Caco-2 (cell line): ENCODE data around the gene ERC2. TPM values are rescaled to one million over a fixed set of nuclear protein-coding genes. Genes with fewer than 3 reads are reported as not detected.

Experiments used
- BruUV-seq: library from RNA; stranded (reverse); fragments of 400-500 nt; replicated peaks from 2 replicates; lab custom pipeline; 2021; lab: Mats Ljungman, UMichigan
- CTCF ChIA-PET: fragments of 300-600 bp; sonication (Branson Sonifier 250); formaldehyde crosslinking; loops from one replicate; lab custom pipeline; 2022; ENCODE audit warnings: antibody characterized with exemption; lab: Charles Lee
- POLR2A ChIA-PET: fragments of 300-600 bp; sonication (Branson Sonifier 250); formaldehyde crosslinking; loops from one replicate; lab custom pipeline; 2022; ENCODE audit warnings: antibody characterized with exemption; lab: Charles Lee
- DNase-seq, 2 experiments: peaks; one replicate each; pipeline versions ENCODE4 v3.0.0 to v3.0.0-alpha.2; 2020 to 2022
- H3K27me3 ChIP-seq: replicated peaks from 2 replicates; pipeline ENCODE4 v1.6.0; 2011; ENCODE audit warnings: low read length; ENCODE audit not compliant: control insufficient read depth, insufficient read depth
- H3K36me3 ChIP-seq: 2 replicates; pipeline ENCODE4 v1.5.1; 2011; ENCODE audit warnings: low read length; ENCODE audit not compliant: control insufficient read depth, insufficient read depth
- H3K4me1 ChIP-seq: fragments of 250-450 bp; sonication (Bioruptor Pico); 2 replicates; pipeline ENCODE4 v1.5.1; 2020; ENCODE audit warnings: mild to moderate bottlenecking
- H3K4me3 ChIP-seq: 2 replicates; pipeline ENCODE4 v1.5.1; 2011; ENCODE audit warnings: low read depth, mild to moderate bottlenecking, control low read depth, low read length
- H3K9me3 ChIP-seq: fragments of 250-450 bp; sonication (Bioruptor Pico); 2 replicates; pipeline ENCODE4 v1.5.1; 2020; ENCODE audit warnings: mild to moderate bottlenecking, moderate library complexity
- H3K27ac Mint-ChIP-seq: one replicate; pipeline ENCODE4 v1.8.0; 2022; ENCODE audit warnings: mixed read lengths; ENCODE audit not compliant: unreplicated experiment
- H3K27me3 Mint-ChIP-seq: one replicate; pipeline ENCODE4 v1.8.0; 2022; ENCODE audit warnings: mixed read lengths; ENCODE audit not compliant: insufficient read depth, unreplicated experiment
- H3K36me3 Mint-ChIP-seq: one replicate; pipeline ENCODE4 v1.8.0; 2022; ENCODE audit warnings: mild to moderate bottlenecking, mixed read lengths; ENCODE audit not compliant: insufficient read depth, unreplicated experiment
- H3K4me1 Mint-ChIP-seq: one replicate; pipeline ENCODE4 v1.8.0; 2022; ENCODE audit warnings: low read depth, mixed read lengths; ENCODE audit not compliant: unreplicated experiment
- H3K4me3 Mint-ChIP-seq: one replicate; pipeline ENCODE4 v1.8.0; 2022; ENCODE audit warnings: mild to moderate bottlenecking, moderate library complexity, mixed read lengths; ENCODE audit not compliant: unreplicated experiment
- H3K9me3 Mint-ChIP-seq: one replicate; pipeline ENCODE4 v1.8.0; 2022; ENCODE audit warnings: mixed read lengths; ENCODE audit not compliant: unreplicated experiment
- intact Hi-C: fragments of 100-400 bp; cut with micrococcal nuclease; formaldehyde crosslinking; loops from one replicate; pipeline ENCODE4 v1.10.0; 2022; ENCODE audit not compliant: unreplicated experiment
- total RNA-seq: library from RNA; stranded (reverse); gene quantifications from 2 replicates; pipeline ENCODE4 v1.2.3, GENCODE V29; 2022
- TF ChIP-seq, protein P1 (sequence below), 2 experiments: fragments of 200-600 bp in 1 of 2; IDR thresholded peaks; 1 replicate in 1 of 2; 2 replicates in 1 of 2; pipeline versions ENCODE4 v1.5.1 to v1.8.0; 2011 to 2022; ENCODE audit warnings: antibody characterized with exemption in 1 of 2, control low read depth in 1 of 2, inconsistent platforms in 1 of 2, low read depth in 1 of 2, low read length in 1 of 2, mild to moderate bottlenecking in 1 of 2, moderate library complexity in 1 of 2; ENCODE audit not compliant: insufficient read depth in 1 of 2, severe bottlenecking in 1 of 2, unreplicated experiment in 1 of 2

ERC2 gene
- total RNA-seq, 1 experiment from 2014 or later, result 0.54 TPM

DNA sequence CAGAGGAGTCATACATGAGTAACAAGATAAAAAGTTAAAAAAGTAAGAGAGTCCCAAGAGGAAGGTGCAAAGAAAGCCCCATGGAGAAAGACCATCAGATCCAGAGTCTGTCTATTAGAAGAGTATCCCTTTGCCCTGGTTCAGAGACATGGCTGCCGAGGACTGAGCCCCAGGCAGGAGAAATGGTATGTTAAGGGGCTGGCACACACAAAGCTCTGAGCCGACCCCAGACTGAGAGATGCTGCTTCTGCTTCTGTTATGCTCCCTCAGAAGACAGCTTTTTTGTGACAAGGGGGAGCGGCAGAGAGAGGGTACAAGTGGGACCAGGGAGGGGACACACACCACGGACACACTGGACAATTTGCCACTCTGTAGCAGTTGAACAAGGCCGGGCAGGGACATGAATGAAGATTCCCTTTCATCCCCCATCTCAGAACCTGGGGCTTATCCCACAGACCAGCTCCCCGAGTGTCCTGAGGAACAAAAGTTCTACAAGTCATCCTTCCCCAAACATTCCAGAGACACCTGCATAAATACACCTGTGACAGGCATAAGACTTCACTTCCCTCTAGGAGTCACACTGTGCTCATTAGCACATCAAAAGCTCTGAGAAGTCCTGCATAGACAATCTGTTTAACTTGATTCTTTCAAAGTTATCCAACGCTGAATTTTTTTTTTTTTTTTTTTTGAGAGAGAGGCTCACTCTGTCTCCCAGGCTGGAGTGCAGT is 819.5 kb downstream of the ERC2 start:
- ChIA-PET POLR2A (no interaction called here), CTCF (interaction anchor here (0.7 kb wide), 1 partner anchor 223 kb away, joined by 3 read pairs; no protein-coding TSS in a partner anchor)
- Mint-ChIP-seq H3K27me3 (peaks cover 9% of the 10 kb centered on the region), H3K9me3 (no peaks in the 10 kb centered on the region), H3K4me3 (no peak overlapping the region), H3K4me1 (peaks cover 6% of the 10 kb centered on the region), H3K27ac (no peak overlapping the region), H3K36me3 (no peaks in the 10 kb centered on the region)
- Histone ChIP-seq H3K9me3 (no peaks in the 10 kb centered on the region), H3K27me3 (no peaks in the 10 kb centered on the region), H3K4me1 (no peaks in the 10 kb centered on the region), H3K4me3 (no peak overlapping the region), H3K36me3 (no peaks in the 10 kb centered on the region)
- no TSS peak for BruUV-seq
- intact Hi-C loops, result no loop called here
- TF ChIP-seq, protein P1, sequence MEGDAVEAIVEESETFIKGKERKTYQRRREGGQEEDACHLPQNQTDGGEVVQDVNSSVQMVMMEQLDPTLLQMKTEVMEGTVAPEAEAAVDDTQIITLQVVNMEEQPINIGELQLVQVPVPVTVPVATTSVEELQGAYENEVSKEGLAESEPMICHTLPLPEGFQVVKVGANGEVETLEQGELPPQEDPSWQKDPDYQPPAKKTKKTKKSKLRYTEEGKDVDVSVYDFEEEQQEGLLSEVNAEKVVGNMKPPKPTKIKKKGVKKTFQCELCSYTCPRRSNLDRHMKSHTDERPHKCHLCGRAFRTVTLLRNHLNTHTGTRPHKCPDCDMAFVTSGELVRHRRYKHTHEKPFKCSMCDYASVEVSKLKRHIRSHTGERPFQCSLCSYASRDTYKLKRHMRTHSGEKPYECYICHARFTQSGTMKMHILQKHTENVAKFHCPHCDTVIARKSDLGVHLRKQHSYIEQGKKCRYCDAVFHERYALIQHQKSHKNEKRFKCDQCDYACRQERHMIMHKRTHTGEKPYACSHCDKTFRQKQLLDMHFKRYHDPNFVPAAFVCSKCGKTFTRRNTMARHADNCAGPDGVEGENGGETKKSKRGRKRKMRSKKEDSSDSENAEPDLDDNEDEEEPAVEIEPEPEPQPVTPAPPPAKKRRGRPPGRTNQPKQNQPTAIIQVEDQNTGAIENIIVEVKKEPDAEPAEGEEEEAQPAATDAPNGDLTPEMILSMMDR (IDR thresholded peaks at IDR 0.05; ENCODE audit: insufficient read depth in 1 of 2, low read depth in 1 of 2, low read length in 1 of 2, severe bottlenecking in 1 of 2, unreplicated experiment in 1 of 2), result no peak
- no peak for DNase-seq

DNA sequence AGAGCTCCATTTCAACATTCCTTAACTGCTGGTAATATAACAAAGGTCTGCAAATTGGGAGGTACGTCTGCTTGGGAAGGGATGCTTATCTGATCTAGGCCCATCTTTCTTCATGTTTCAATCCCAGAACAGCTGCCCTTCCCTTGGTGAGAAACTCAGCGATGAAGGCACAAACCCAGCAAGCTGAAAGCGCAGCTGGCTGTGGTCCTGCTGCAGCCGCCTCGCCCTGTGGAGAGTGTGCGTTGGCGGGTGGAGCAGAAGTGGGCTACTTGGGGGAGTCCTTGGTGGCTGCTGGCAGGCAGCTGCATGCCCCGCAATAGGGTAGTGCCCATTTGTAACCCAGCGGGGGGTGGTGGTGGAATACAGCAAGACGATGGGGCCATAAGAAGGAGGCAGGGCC is 820.6 kb downstream of the ERC2 start:
- ChIA-PET POLR2A (no interaction called here), CTCF (no interaction called here)
- intact Hi-C loops, result no loop called here
- TF ChIP-seq, protein P1 (IDR thresholded peaks at IDR 0.05; ENCODE audit: insufficient read depth in 1 of 2, low read depth in 1 of 2, low read length in 1 of 2, severe bottlenecking in 1 of 2, unreplicated experiment in 1 of 2), result no peak
- Histone ChIP-seq H3K4me3 (no peak overlapping the region), H3K36me3 (no peaks in the 10 kb centered on the region), H3K27me3 (no peaks in the 10 kb centered on the region), H3K4me1 (no peaks in the 10 kb centered on the region), H3K9me3 (no peaks in the 10 kb centered on the region)
- no peak overlapping the region for H3K4me3 Mint-ChIP-seq
- H3K27me3 Mint-ChIP-seq, result peaks cover 9% of the 10 kb centered on the region
- H3K36me3 Mint-ChIP-seq, result no peaks in the 10 kb centered on the region
- DNase-seq, result no peak
- BruUV-seq, result no TSS peak
- no peak overlapping the region for H3K27ac Mint-ChIP-seq
- H3K4me1 Mint-ChIP-seq, result peaks cover 6% of the 10 kb centered on the region
- no peaks in the 10 kb centered on the region for H3K9me3 Mint-ChIP-seq

DNA sequence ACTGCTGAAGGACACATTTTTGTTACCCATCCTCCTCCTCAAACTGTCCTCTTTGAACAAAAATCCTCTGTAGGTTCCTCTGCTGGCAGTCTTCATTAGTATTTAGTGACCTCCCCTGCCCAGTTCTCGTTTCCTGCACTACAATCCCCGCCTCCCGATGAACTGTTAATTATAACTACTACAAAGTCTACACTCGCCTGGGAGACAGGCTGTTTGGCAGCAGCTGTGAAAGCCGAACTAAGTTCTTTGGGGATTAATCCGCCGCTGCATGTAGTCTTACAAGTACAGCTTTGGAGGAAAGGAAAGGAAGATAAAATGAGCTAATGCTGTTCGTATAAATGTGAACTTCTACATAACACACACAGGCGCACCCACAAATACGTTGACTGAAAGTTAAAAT is 821.2 kb downstream of the ERC2 start:
- Mint-ChIP-seq H3K27me3 (peaks cover 9% of the 10 kb centered on the region), H3K9me3 (no peaks in the 10 kb centered on the region), H3K36me3 (no peaks in the 10 kb centered on the region), H3K4me1 (peaks cover 6% of the 10 kb centered on the region), H3K27ac (no peak overlapping the region), H3K4me3 (no peak overlapping the region)
- Histone ChIP-seq H3K36me3 (no peaks in the 10 kb centered on the region), H3K4me3 (no peak overlapping the region), H3K27me3 (no peaks in the 10 kb centered on the region), H3K9me3 (no peaks in the 10 kb centered on the region), H3K4me1 (no peaks in the 10 kb centered on the region)
- POLR2A ChIA-PET, result no interaction called here
- no peak for DNase-seq
- no TSS peak for BruUV-seq
- intact Hi-C loops, result no loop called here
- CTCF ChIA-PET, result no interaction called here
- TF ChIP-seq, protein P1 (IDR thresholded peaks at IDR 0.05; ENCODE audit: insufficient read depth in 1 of 2, low read depth in 1 of 2, low read length in 1 of 2, severe bottlenecking in 1 of 2, unreplicated experiment in 1 of 2), result no peak
